OCI-LY7 (cell line): ENCODE results near the gene KIF16B.

ENCODE experiments used
- EZH2phosphoT487 ChIP-seq: fragments of 200-600 bp; sonication (generic); IDR thresholded peaks from 2 replicates; pipeline ENCODE4 v1.6.1; 2018; ENCODE audit warnings: low read depth, borderline replicate concordance, mild to moderate bottlenecking, mixed run types, antibody characterized with exemption, low read length, moderate library complexity, mixed read lengths
- TF ChIP-seq, protein P1 (sequence below): fragments of 200-600 bp; sonication (generic); conservative IDR thresholded peaks from 2 replicates; pipeline ENCODE4 v1.5.1; 2014; ENCODE audit warnings: mild to moderate bottlenecking, antibody characterized with exemption, low read length, moderate library complexity, mixed read lengths

DNA sequence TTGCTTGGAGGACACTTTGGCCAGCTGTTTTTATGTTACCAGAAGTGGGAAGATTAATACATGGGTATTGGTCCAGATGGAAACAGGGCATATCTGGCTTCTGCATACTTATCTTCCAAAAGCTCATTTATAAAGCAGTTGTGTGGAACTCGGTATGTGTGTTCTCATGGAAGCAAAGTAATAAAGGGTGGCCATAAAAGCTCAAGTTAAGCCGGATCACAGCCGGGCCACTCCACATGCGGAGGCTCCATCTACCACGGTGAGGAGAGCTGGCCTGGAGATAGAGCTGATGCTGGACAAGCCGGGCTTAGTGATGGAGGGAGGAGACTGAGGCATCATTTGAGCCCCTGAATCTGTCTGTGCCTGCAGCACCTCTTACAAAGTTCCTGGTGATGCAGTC is 38.6 kb upstream of the KIF16B start:
- TF ChIP-seq, protein P1, sequence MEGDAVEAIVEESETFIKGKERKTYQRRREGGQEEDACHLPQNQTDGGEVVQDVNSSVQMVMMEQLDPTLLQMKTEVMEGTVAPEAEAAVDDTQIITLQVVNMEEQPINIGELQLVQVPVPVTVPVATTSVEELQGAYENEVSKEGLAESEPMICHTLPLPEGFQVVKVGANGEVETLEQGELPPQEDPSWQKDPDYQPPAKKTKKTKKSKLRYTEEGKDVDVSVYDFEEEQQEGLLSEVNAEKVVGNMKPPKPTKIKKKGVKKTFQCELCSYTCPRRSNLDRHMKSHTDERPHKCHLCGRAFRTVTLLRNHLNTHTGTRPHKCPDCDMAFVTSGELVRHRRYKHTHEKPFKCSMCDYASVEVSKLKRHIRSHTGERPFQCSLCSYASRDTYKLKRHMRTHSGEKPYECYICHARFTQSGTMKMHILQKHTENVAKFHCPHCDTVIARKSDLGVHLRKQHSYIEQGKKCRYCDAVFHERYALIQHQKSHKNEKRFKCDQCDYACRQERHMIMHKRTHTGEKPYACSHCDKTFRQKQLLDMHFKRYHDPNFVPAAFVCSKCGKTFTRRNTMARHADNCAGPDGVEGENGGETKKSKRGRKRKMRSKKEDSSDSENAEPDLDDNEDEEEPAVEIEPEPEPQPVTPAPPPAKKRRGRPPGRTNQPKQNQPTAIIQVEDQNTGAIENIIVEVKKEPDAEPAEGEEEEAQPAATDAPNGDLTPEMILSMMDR = no peak
- TF ChIP-seq EZH2phosphoT487 = no peak
